Skeletal muscle tissue (tissue), 4 donors: ENCODE measurements around the gene BCAS2. TPM values are rescaled to one million over a fixed set of nuclear protein-coding genes. Genes with fewer than 3 reads are reported as not detected.

ENCODE experiments used
- H3K27ac ChIP-seq: one replicate; pipeline ENCODE4 v1.7.0; 2013; ENCODE audit warnings: mild to moderate bottlenecking, low read depth, low read length, inconsistent platforms
- H3K27me3 ChIP-seq, 3 donors: one replicate each; pipeline ENCODE4 v1.7.0; 2013; ENCODE audit warnings: low read length in 3 of 3; ENCODE audit not compliant: control insufficient read depth in 3 of 3, insufficient read depth in 3 of 3
- H3K36me3 ChIP-seq, 3 donors: one replicate each; pipeline ENCODE4 v1.7.0; 2013; ENCODE audit warnings: low read length in 3 of 3; ENCODE audit not compliant: control insufficient read depth in 3 of 3, insufficient read depth in 3 of 3
- H3K4me1 ChIP-seq, 3 donors: one replicate each; pipeline ENCODE4 v1.7.0; 2013; ENCODE audit warnings: low read length in 3 of 3, mild to moderate bottlenecking in 3 of 3; ENCODE audit not compliant: control insufficient read depth in 3 of 3, insufficient read depth in 3 of 3
- H3K4me3 ChIP-seq, 3 donors: one replicate each; pipeline ENCODE4 v1.7.0; 2013; ENCODE audit warnings: low read length in 3 of 3
- H3K9ac ChIP-seq, 3 donors: one replicate each; pipeline ENCODE4 v1.7.0; 2013; ENCODE audit warnings: low read length in 3 of 3, mild to moderate bottlenecking in 3 of 3, moderate library complexity in 2 of 3, low read depth in 1 of 3
- H3K9me3 ChIP-seq, 3 donors: one replicate each; pipeline ENCODE4 v1.7.0; 2013; ENCODE audit warnings: low read length in 3 of 3; ENCODE audit not compliant: control insufficient read depth in 3 of 3
- total RNA-seq: library from RNA; depleted of rRNA; stranded (reverse); fragments of >200 nt; gene quantifications from one replicate; pipeline ENCODE4 v1.2.3, GENCODE V29; 2014
- donor health status: Osteomylitis.

The BCAS2 gene
- 11.0 TPM for total RNA-seq

DNA sequence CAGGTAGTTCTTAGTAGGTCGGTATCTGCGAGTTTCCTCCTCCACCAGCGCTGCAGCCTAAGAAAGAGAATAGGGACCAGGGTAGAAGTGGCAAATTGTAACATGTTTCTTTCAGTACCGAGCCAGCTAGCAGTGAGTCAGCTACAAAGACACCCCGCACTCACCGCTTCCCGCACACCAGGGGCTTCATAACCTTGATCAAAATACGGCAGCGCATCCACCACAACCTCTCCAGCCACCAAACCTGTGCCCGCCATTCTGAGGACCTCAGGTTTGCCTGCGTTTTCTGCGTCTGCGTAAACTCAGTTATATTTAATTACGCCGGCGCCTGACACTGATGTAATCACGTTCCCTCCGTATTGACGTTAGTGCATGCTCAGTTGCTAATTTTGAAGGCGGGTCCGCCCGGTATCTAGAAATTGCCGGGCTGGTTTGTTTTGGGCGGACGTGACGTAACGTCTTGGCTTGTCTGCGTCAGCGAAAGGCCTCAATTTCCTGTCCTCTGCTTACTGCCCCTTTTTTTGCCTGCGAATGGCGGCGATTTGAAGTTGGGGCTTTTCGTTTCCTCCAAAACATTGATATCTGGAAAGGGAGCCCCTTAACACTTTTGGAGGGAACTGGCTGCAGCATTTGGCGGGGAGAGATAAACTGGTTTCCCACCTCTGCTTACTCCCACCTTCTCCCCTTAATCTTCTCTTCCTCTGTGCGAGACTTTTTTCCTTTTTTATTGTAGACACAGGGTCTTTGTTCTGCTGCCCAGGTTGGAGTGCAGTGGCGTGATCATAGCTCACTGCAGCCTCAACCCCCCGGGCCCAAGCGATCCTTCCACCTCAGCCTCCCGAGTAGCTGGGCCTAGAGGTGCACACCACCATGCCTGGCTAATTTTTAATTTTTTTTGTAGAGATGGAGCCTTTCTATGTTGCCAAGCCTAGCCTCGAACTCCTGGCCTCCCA, at the start of gene BCAS2:
TSS of gene BCAS2 (minus strand) at position 281 of the 953 bp plus-strand sequence. CDS start at position 257, 24 bp downstream.
- Histone ChIP-seq H3K27me3 (no peaks in the 10 kb centered on the region), H3K4me3 (peak within 1 kb of the TSS; percentile 72 to 99 (median 77)), H3K9ac (peak within 1 kb of the TSS; percentile 86 to 95 (median 89)), H3K4me1 (peaks cover 9 to 19% (median 16%) of the 10 kb centered on the region in 3 donors), H3K27ac (peak within 1 kb of the TSS; percentile 89), H3K36me3 (peaks cover 13 to 47% (median 41%) of the 10 kb centered on the region in 3 donors), H3K9me3 (no peaks in the 10 kb centered on the region)

DNA sequence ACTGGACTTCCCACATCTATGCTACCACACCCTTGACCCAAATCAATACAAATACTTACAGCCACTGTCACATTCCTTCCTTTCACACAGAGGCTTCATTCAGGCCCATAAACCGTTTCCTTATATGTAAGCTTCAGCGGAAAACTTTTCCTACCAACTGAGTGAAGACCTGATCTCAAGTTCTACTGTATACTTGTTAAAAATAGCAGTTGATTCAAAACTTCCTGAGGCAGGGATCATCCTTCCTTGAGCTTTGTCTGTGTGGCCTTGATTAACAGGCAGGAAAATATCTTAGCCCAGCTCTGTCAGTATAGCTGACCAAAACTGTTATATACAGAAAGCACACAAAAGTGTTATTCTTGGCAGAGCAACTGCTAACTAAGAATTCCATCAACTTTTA, 45.7 kb upstream of the BCAS2 start:
- H3K4me3 ChIP-seq, result no peak overlapping the region
- H3K9ac ChIP-seq, result no peak overlapping the region
- no peaks in the 10 kb centered on the region for H3K4me1 ChIP-seq
- H3K36me3 ChIP-seq, result peaks cover 3 to 46% (median 28%) of the 10 kb centered on the region in 3 donors
- H3K27ac ChIP-seq, result no peak overlapping the region
- no peaks in the 10 kb centered on the region for H3K9me3 ChIP-seq
- H3K27me3 ChIP-seq, result no peaks in the 10 kb centered on the region

DNA sequence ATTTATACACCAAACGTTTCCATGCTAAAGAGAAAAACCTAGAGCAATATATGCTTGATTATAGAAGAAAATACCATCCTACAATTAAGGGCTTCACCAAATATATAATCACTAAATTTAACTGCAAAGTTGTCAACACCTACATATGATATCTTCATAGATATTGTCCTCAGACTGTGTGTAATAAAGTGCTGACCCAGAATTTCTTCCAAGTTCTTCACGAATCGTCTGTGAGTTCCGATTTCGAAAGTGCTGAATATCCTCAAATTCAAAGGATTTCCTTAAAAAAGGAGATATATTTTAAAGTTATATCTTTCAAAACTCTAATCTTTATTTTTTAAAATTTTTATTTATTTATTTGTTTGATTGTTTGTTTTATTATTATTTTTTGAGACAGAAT, 41.9 kb upstream of the BCAS2 start:
- no peaks in the 10 kb centered on the region for H3K4me1 ChIP-seq
- H3K9me3 ChIP-seq, result no peaks in the 10 kb centered on the region
- H3K4me3 ChIP-seq, result no peak overlapping the region
- H3K9ac ChIP-seq, result no peak overlapping the region
- H3K36me3 ChIP-seq, result peaks cover 19 to 75% (median 45%) of the 10 kb centered on the region in 3 donors
- H3K27me3 ChIP-seq, result no peaks in the 10 kb centered on the region
- no peak overlapping the region for H3K27ac ChIP-seq

DNA sequence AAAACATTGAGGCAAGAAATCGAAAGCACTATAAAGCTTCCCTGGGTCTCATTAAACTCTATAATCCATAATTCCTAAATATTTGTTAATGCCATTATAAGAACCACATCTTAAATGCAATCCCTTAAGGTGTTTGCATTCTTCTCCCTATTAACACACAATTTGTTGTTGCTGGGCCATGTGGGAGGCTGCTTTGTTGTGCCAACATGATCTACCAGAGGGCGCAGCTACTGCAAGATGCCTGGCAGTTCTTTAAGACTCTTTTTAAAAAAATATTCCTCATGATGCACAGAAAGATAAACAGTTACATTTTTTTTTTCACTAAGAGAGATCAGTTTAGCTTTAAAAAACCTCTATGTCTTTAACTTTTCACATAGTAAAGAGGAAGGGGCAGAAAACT, 39.0 kb upstream of the BCAS2 start:
- Histone ChIP-seq H3K36me3 (peaks cover 30 to 75% (median 48%) of the 10 kb centered on the region in 3 donors), H3K27ac (no peak overlapping the region), H3K4me1 (no peaks in the 10 kb centered on the region), H3K4me3 (no peak overlapping the region), H3K27me3 (no peaks in the 10 kb centered on the region), H3K9me3 (no peaks in the 10 kb centered on the region), H3K9ac (no peak overlapping the region)

DNA sequence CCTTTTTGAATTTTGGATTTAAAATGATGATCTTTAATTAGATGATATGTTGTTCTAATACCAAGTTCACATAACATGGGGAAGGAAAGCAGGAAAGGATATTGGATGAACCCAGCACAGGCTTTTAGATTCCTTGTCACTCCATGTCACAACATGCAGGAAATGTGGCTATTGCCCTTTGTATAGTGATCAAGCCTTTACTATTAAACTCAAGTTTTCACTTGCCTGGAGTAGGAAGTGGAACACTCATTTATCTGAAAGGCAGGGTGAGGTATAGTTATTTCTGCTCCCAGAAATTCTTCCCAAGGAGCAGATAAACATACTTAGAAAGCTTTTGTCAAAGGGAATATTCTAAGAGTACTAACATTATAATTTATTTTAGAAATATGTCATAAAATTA, 37.2 kb upstream of the BCAS2 start:
- Histone ChIP-seq H3K4me1 (no peaks in the 10 kb centered on the region), H3K4me3 (no peak overlapping the region), H3K36me3 (peaks cover 35 to 69% (median 49%) of the 10 kb centered on the region in 3 donors)

DNA sequence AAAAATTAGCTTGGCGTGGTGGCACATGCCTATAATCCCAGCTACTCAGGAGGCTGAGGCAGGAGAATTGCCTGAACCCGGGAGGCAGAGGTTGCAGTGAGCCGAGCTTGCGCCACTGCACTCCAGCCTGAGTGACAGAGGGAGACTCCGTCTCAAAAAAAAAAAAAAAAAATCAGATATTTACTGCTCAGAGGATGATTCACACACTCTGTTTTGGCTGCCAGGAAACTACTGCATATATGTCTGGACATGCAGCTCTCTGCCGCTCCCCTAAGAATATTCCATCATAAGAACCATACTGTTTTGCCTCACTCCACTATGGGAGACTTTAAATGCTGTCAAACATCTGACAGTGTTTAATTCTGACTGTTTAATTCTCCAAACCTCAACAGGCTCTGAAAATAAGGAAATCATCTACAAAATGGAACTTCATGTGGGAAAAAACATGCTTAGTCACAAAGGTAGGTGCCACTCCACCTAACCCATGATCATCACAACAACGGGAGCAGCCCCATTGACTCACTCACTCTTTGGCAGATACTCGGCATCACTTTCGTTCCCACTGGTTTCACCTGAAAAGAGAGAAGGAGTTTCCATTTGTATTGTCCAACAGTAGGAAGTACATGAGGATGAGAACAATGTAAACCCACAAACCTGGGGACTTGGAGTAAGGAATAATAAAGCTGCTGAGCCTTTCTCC, 29.3 kb upstream of the BCAS2 start:
- Histone ChIP-seq H3K27ac (no peak overlapping the region), H3K27me3 (no peaks in the 10 kb centered on the region), H3K4me3 (no peak overlapping the region), H3K9me3 (no peaks in the 10 kb centered on the region), H3K4me1 (no peaks in the 10 kb centered on the region), H3K9ac (peak overlapping the region in 1 of 3 donors; percentile 30), H3K36me3 (peaks cover 37 to 76% (median 69%) of the 10 kb centered on the region in 3 donors)

More for the DNA sequence above, 37.2 kb upstream of the BCAS2 start:
- Histone ChIP-seq H3K27ac (no peak overlapping the region), H3K9ac (no peak overlapping the region), H3K27me3 (no peaks in the 10 kb centered on the region), H3K9me3 (no peaks in the 10 kb centered on the region)

DNA sequence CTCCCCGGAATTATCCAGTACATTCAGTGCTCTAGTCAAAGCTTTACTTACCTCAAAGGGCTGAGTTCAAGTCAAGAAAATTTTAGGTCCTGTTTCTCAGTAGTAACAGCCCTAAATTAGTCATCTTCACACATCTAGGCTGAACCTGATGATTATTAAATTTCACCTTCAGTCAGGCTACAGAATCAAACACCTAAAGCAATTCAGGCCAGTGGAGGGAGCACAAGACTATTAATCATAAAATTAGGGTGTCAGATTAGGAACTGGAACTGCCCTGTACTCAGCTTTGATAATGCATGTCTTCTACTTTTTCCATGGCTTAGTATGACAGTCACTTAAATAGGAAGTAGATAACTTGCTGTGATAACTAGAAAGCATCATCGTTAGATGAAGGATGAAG, 28.4 kb upstream of the BCAS2 start:
- Histone ChIP-seq H3K4me3 (no peak overlapping the region), H3K27me3 (no peaks in the 10 kb centered on the region), H3K9me3 (no peaks in the 10 kb centered on the region), H3K36me3 (peaks cover 37 to 77% (median 74%) of the 10 kb centered on the region in 3 donors), H3K4me1 (no peaks in the 10 kb centered on the region), H3K9ac (no peak overlapping the region), H3K27ac (no peak overlapping the region)

DNA sequence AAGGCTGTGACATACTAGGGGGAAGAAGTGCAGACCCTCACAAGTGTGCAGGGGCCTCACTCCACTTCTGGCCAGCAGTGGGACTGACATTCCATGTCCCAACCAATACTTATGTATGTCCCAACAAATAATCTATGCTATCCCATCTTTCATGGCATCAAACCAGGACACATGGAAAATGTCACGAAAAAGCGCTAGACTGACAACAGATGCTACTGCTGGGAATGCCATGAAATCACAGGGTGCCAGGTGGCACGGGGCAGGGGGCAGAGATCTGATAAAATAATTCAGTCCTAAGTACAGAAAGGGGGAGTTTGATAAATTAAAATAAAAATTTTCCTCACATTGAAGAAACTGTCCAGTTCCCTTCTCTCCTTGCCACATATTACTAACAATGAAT, 27.6 kb upstream of the BCAS2 start:
- Histone ChIP-seq H3K9me3 (no peaks in the 10 kb centered on the region), H3K36me3 (peaks cover 39 to 81% (median 78%) of the 10 kb centered on the region in 3 donors), H3K9ac (no peak overlapping the region), H3K27me3 (no peaks in the 10 kb centered on the region), H3K4me3 (no peak overlapping the region), H3K27ac (no peak overlapping the region), H3K4me1 (no peaks in the 10 kb centered on the region)

DNA sequence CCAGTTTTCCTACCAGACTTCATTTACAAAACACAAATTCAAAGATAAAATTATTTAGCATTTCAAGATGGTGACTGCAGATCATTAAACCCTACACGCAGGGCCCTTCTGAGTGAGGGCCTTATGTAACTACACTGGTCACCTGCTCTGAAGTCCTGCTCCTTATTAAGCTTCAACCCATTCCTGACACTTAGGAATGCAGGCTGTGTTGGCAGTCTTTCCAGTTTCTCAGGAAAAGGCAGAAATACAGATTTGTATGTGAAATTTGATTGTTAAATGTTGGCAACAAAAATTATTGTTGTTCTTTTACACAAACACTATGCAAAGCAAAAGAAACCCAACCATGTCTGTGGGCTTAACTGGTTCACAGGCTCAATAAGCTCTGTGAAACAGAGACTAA, 25.8 kb upstream of the BCAS2 start:
- H3K27ac ChIP-seq, result no peak overlapping the region
- H3K9me3 ChIP-seq, result no peaks in the 10 kb centered on the region
- H3K9ac ChIP-seq, result no peak overlapping the region
- H3K4me3 ChIP-seq, result no peak overlapping the region
- no peaks in the 10 kb centered on the region for H3K4me1 ChIP-seq
- H3K36me3 ChIP-seq, result peaks cover 34 to 79% (median 79%) of the 10 kb centered on the region in 3 donors
- H3K27me3 ChIP-seq, result no peaks in the 10 kb centered on the region

DNA sequence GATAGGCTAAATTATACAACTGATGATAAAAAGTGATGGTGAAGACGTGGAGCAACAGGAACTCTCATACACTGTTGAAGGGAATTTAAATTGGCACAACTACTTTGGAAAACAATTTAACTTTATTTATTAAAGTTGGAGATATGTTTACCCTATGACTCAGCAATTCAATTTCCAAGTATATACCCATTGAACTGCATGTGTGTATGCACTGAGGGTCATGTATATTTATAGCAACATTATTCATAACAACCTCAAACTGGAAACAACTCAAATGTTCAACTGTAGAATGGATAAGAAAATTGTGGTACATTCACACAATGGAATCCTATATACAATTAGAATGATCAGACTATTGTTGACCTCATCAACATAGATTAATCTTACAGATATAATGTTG, 16.5 kb upstream of the BCAS2 start:
- Histone ChIP-seq H3K9ac (no peak overlapping the region), H3K27me3 (no peaks in the 10 kb centered on the region), H3K9me3 (no peaks in the 10 kb centered on the region), H3K36me3 (peaks cover 34 to 58% (median 53%) of the 10 kb centered on the region in 3 donors), H3K4me1 (peaks cover 2 to 11% (median 3%) of the 10 kb centered on the region in 3 donors), H3K27ac (peak overlapping the region; percentile 64), H3K4me3 (peak overlapping the region in 1 of 3 donors; percentile 12)
